ENCODE results near the gene MRPL58. TPM values are rescaled to one million over a fixed set of nuclear protein-coding genes. Genes with fewer than 3 reads are reported as not detected.
A peak's percentile ranks its signal among the peaks of the same experiment; 100 is the strongest.
"Not testable (repeated sequence)": the region's sequence is repeated elsewhere in the genome, so short reads cannot be mapped to it uniquely, and the experiment has no call there.

MRPL58 gene
- total RNA-seq, 2 experiments from 2014 or later, result 60.6 to 64.5 TPM

- CTCF ChIA-PET, result interaction anchor here (6.9 kb wide), 1 partner anchor 78 kb away, joined by 22 read pairs; no protein-coding TSS in a partner anchor
- H3K36me3 Mint-ChIP-seq (ENCODE audit: low read depth), result peaks cover 14% of the 10 kb centered on the region
- H3K4me3 Mint-ChIP-seq, result no peak overlapping the region
- H3K27ac Mint-ChIP-seq, result no peak overlapping the region
- H3K4me1 Mint-ChIP-seq (ENCODE audit: low read depth), result peaks cover 32% of the 10 kb centered on the region
- H3K27me3 Mint-ChIP-seq (ENCODE audit: low read depth), result peaks cover 3% of the 10 kb centered on the region
- DNase-seq, result no peak
- intact Hi-C loops (cut with micrococcal nuclease), result loop anchor here (5.0 to 10.0 kb wide), 2 partner anchors 368 to 1226 kb away; partner anchors contain the start of genes GRB2 and UBALD2
- no peaks in the 10 kb centered on the region for H3K9me3 Mint-ChIP-seq
These were observed 26.8 kb downstream of the MRPL58 start for GRCh38 chr17:75039238-75039637.

- H3K4me1 Mint-ChIP-seq (ENCODE audit: low read depth), result peaks cover 26% of the 10 kb centered on the region
- H3K27ac Mint-ChIP-seq, result no peak overlapping the region
- no peaks in the 10 kb centered on the region for H3K27me3 Mint-ChIP-seq (ENCODE audit: low read depth)
- intact Hi-C loops (cut with micrococcal nuclease), result no loop called here
- no peak overlapping the region for H3K4me3 Mint-ChIP-seq
- CTCF ChIA-PET, result interaction anchor here (0.5 kb wide), 1 partner anchor 1744 kb away, joined by 4 read pairs; no protein-coding TSS in a partner anchor
- no peak for DNase-seq
- no peaks in the 10 kb centered on the region for H3K9me3 Mint-ChIP-seq
- peaks cover 10% of the 10 kb centered on the region for H3K36me3 Mint-ChIP-seq (ENCODE audit: low read depth)
These were observed 29.3 kb downstream of the MRPL58 start for GRCh38 chr17:75041656-75042280.

GRCh38 chr17:75043789-75044188 lies 31.3 kb downstream of the MRPL58 start:
- CTCF ChIA-PET; DNase-seq; intact Hi-C loops (cut with micrococcal nuclease); H3K27me3 Mint-ChIP-seq (ENCODE audit: low read depth); H3K27ac Mint-ChIP-seq; H3K4me3 Mint-ChIP-seq; H3K9me3 Mint-ChIP-seq; H3K36me3 Mint-ChIP-seq (ENCODE audit: low read depth): not testable (repeated sequence)
- H3K4me1 Mint-ChIP-seq (ENCODE audit: low read depth), result peaks cover 34% of the 10 kb centered on the region

- Mint-ChIP-seq H3K27me3 (ENCODE audit: low read depth) (no peaks in the 10 kb centered on the region), H3K27ac (no peak overlapping the region), H3K4me3 (peak overlapping the region; percentile 36), H3K4me1 (ENCODE audit: low read depth) (peaks cover 44% of the 10 kb centered on the region), H3K36me3 (ENCODE audit: low read depth) (peaks cover 7% of the 10 kb centered on the region), H3K9me3 (no peaks in the 10 kb centered on the region)
- intact Hi-C loops (cut with micrococcal nuclease), result loop anchor here (5.0 kb wide), 6 partner anchors 43 to 172 kb away; partner anchors contain the start of genes ARMC7, FDXR, SLC16A5 and SUMO2
- no peak for DNase-seq
- CTCF ChIA-PET, result no interaction called here
These were observed 32.2 kb downstream of the MRPL58 start for GRCh38 chr17:75044716-75045115.

- Mint-ChIP-seq H3K4me3 (peak overlapping the region; percentile 97), H3K4me1 (ENCODE audit: low read depth) (peaks cover 47% of the 10 kb centered on the region)
- DNase-seq; H3K27me3 Mint-ChIP-seq (ENCODE audit: low read depth); H3K27ac Mint-ChIP-seq; H3K9me3 Mint-ChIP-seq; H3K36me3 Mint-ChIP-seq (ENCODE audit: low read depth): not testable (repeated sequence)
- CTCF ChIA-PET, result interaction anchor here (0.8 kb wide), 1 partner anchor 9 kb away, joined by 3 read pairs; no protein-coding TSS in a partner anchor
- intact Hi-C loops (cut with micrococcal nuclease), result loop anchor here (2.0 to 5.0 kb wide), 9 partner anchors 13 to 174 kb away; partner anchors contain the start of genes ARMC7, CDR2L, FDXR and MRPL58
These were observed 33.5 kb downstream of the MRPL58 start for GRCh38 chr17:75045946-75046406.

- CTCF ChIA-PET, result interaction anchor here (0.6 to 1.6 kb wide), 4 partner anchors 8 to 88 kb away, joined by 3 to 9 read pairs (median 3); no protein-coding TSS in a partner anchor
- Mint-ChIP-seq H3K27me3 (ENCODE audit: low read depth) (no peaks in the 10 kb centered on the region), H3K36me3 (ENCODE audit: low read depth) (peaks cover 4% of the 10 kb centered on the region), H3K27ac (peak within 1 kb of the TSS; percentile 89), H3K9me3 (no peaks in the 10 kb centered on the region), H3K4me3 (peak within 1 kb of the TSS; percentile 97), H3K4me1 (ENCODE audit: low read depth) (peaks cover 47% of the 10 kb centered on the region)
- intact Hi-C loops (cut with micrococcal nuclease), result loop anchor here (1.0 to 5.0 kb wide), 11 partner anchors 10 to 174 kb away; partner anchors contain the start of genes ARMC7, CDR2L, FDXR and JPT1
- DNase-seq, result peak; percentile 97
These were observed 34.2 kb downstream of the MRPL58 start, which contains the start of the genes ATP5PD and KCTD2 for GRCh38 chr17:75046407-75047289. Gene ATP5PD (minus strand): TSS chr17:75046969. CDS start chr17:75042650, 4,319 bp downstream. Gene KCTD2 (plus strand): TSS chr17:75047225. CDS start chr17:75047251, 26 bp downstream.

GRCh38 chr17:75047398-75048098 lies 35.1 kb downstream of the MRPL58 start:
- CTCF ChIA-PET, result interaction anchor here (1.0 to 3.0 kb wide), 4 partner anchors 13 to 89 kb away, joined by 3 to 17 read pairs (median 10); no protein-coding TSS in a partner anchor
- Mint-ChIP-seq H3K4me3 (peak overlapping the region; percentile 97), H3K9me3 (no peaks in the 10 kb centered on the region), H3K36me3 (ENCODE audit: low read depth) (peaks cover 8% of the 10 kb centered on the region), H3K27me3 (ENCODE audit: low read depth) (no peaks in the 10 kb centered on the region), H3K27ac (peak overlapping the region; percentile 87), H3K4me1 (ENCODE audit: low read depth) (peaks cover 47% of the 10 kb centered on the region)
- intact Hi-C loops (cut with micrococcal nuclease), result loop anchor here (1.0 to 5.0 kb wide), 11 partner anchors 11 to 175 kb away; partner anchors contain the start of genes ARMC7, CDR2L, FDXR and JPT1
- peak; percentile 30 for DNase-seq

- no peaks in the 10 kb centered on the region for H3K9me3 Mint-ChIP-seq
- no peaks in the 10 kb centered on the region for H3K27me3 Mint-ChIP-seq (ENCODE audit: low read depth)
- peak overlapping the region; percentile 97 for H3K4me3 Mint-ChIP-seq
- CTCF ChIA-PET, result interaction anchor here (0.8 to 3.0 kb wide), 5 partner anchors 9 to 125 kb away, joined by 3 to 17 read pairs (median 4); no protein-coding TSS in a partner anchor
- peaks cover 47% of the 10 kb centered on the region for H3K4me1 Mint-ChIP-seq (ENCODE audit: low read depth)
- DNase-seq, result no peak
- intact Hi-C loops (cut with micrococcal nuclease), result loop anchor here (5.0 kb wide), 6 partner anchors 39 to 176 kb away; partner anchors contain the start of genes ARMC7, FDXR, SLC16A5 and SUMO2
- H3K27ac Mint-ChIP-seq, result peak overlapping the region; percentile 87
- H3K36me3 Mint-ChIP-seq (ENCODE audit: low read depth), result peaks cover 10% of the 10 kb centered on the region
These were observed 35.9 kb downstream of the MRPL58 start for GRCh38 chr17:75048249-75048878.

GRCh38 chr17:75049057-75049456 lies 36.6 kb downstream of the MRPL58 start:
- H3K27me3 Mint-ChIP-seq (ENCODE audit: low read depth), result no peaks in the 10 kb centered on the region
- H3K36me3 Mint-ChIP-seq (ENCODE audit: low read depth), result peaks cover 14% of the 10 kb centered on the region
- intact Hi-C loops (cut with micrococcal nuclease), result loop anchor here (5.0 kb wide), 6 partner anchors 38 to 177 kb away; partner anchors contain the start of genes ARMC7, FDXR, SLC16A5 and SUMO2
- H3K4me3 Mint-ChIP-seq, result no peak overlapping the region
- peaks cover 44% of the 10 kb centered on the region for H3K4me1 Mint-ChIP-seq (ENCODE audit: low read depth)
- no peak for DNase-seq
- CTCF ChIA-PET, result interaction anchor here (0.8 to 3.0 kb wide), 6 partner anchors 8 to 124 kb away, joined by 3 to 17 read pairs (median 4); no protein-coding TSS in a partner anchor
- no peaks in the 10 kb centered on the region for H3K9me3 Mint-ChIP-seq
- H3K27ac Mint-ChIP-seq, result no peak overlapping the region

GRCh38 chr17:75049706-75050105 lies 37.2 kb downstream of the MRPL58 start:
- Mint-ChIP-seq H3K36me3 (ENCODE audit: low read depth) (peaks cover 14% of the 10 kb centered on the region), H3K27me3 (ENCODE audit: low read depth) (no peaks in the 10 kb centered on the region), H3K4me3 (no peak overlapping the region), H3K9me3 (no peaks in the 10 kb centered on the region), H3K4me1 (ENCODE audit: low read depth) (peaks cover 41% of the 10 kb centered on the region), H3K27ac (no peak overlapping the region)
- CTCF ChIA-PET, result interaction anchor here (1.0 to 3.0 kb wide), 3 partner anchors 11 to 64 kb away, joined by 3 to 17 read pairs (median 12); no protein-coding TSS in a partner anchor
- intact Hi-C loops (cut with micrococcal nuclease), result loop anchor here (5.0 kb wide), 6 partner anchors 38 to 177 kb away; partner anchors contain the start of genes ARMC7, FDXR, SLC16A5 and SUMO2
- DNase-seq, result peak; percentile 13

- H3K4me1 Mint-ChIP-seq (ENCODE audit: low read depth), result peaks cover 37% of the 10 kb centered on the region
- H3K9me3 Mint-ChIP-seq, result no peaks in the 10 kb centered on the region
- no peak overlapping the region for H3K27ac Mint-ChIP-seq
- no peak for DNase-seq
- no peaks in the 10 kb centered on the region for H3K27me3 Mint-ChIP-seq (ENCODE audit: low read depth)
- peaks cover 17% of the 10 kb centered on the region for H3K36me3 Mint-ChIP-seq (ENCODE audit: low read depth)
- CTCF ChIA-PET, result no interaction called here
- intact Hi-C loops (cut with micrococcal nuclease), result no loop called here
- no peak overlapping the region for H3K4me3 Mint-ChIP-seq
These were observed 39.5 kb downstream of the MRPL58 start for GRCh38 chr17:75051941-75052340.

Measured in activated naive CD4-positive, alpha-beta T cell treated with anti-CD3 and anti-CD28 coated beads for 36 hours (primary cell).